Activated CD4-positive, alpha-beta T cell treated with anti-CD3 and anti-CD28 coated beads for 4 hours (primary cell): ENCODE measurements around the gene CFAP70.
A peak's percentile ranks its signal among the peaks of the same experiment; 100 is the strongest.
"Not testable (repeated sequence)": the region's sequence is repeated elsewhere in the genome, so short reads cannot be mapped to it uniquely, and the experiment has no call there.

Experiments used
- DNase-seq, 2 donors: peaks; one replicate each; pipeline ENCODE4 v3.0.0-alpha.2; 2020

CFAP70 gene

DNA sequence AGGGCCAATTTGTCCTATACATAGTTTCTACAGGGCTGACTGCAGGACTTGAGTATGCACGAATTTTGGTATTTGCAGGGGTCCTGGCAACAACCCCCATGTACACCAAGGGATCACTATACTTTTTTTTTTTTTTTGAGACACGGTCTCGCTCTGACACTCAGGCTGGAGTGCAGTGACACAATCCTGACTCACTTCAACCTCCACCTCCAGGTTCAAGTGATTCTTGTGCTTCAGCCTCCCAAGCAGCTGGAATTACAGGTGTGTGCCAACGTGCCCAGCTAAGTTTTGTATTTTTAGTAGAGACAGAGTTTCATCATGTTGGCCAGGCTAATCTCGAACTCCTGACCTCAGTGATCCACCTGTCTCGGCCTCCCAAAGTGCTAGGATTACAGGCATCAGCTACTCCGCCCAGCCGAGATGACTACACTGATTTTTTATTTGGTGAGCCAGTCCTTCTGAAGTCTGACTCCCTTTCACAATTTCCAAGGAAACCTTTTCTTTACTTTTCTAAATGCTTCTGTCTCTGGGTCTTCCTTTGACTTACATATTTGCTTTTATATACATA lies 19.8 kb downstream of the CFAP70 start:
- no peak for DNase-seq

DNA sequence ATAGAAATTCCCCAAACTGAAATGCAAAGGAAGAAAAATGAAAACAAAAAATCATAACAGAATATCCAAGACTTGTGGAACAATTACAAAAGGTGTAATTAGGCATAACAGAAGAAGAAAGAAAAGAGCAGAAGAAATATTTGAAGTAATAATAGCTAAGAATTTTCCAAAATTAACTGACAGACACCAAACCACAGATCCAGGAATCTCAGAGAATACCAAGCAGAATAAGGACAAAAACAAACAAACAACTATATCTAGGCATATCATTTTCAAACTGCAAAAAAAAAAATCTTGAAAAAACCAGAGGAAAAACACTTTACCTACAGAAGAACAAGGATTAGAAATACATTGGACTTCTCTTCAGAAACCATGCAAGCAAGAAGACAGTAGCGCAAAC lies 25.5 kb downstream of the CFAP70 start:
- no peak for DNase-seq

DNA sequence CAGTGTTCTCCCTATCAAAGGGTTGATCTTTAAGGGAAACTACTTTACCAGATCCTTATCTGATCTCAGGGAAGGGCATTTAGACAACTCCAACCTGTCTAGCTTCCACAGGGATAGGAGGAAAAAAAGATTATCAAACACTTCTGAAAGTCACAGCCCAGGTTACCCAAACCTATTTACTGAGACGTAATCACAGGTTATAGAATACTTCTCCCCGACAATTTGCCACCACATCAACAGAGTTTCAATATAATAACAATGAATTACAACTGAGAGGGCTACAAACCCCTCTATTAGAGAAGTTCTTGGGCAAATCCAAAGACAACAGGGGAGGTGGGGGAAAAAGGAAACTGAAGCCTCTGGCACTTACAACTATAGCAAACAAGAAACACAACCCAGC lies 26.3 kb downstream of the CFAP70 start:
- DNase-seq: no peak

DNA sequence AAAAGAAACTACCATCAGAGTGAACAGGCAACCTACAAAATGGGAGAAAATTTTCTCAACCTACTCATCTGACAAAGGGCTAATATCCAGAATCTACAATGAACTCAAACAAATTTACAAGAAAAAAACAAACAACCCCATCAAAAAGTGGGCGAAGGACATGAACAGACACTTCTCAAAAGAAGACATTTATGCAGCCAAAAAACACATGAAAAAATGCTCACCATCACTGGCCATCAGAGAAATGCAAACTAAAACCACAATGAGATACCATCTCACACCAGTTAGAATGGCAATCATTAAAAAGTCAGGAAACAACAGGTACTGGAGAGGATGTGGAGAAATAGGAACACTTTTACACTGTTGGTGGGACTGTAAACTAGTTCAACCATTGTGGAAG lies 30.1 kb downstream of the CFAP70 start:
- not testable (repeated sequence) for DNase-seq

- DNase-seq: not testable (repeated sequence)
These were observed 33.4 kb downstream of the CFAP70 start for GRCh38 chr10:73325290-73325689.

DNA sequence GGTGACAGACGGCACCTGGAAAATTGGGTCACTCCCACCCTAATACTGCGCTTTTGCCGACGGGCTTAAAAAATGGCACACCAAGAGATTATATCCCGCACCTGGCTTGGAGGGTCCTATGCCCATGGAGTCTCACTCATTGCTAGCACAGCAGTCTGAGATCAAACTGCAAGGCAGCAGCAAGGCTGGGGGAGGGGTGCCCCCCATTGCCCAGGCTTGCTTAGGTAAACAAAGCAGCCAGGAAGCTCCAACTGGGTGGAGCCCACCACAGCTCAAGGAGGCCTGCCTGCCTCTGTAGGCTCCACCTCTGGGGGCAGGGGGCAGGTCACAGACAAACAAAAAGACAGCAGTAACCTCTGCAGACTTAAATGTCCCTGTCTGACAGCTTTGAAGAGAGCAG lies 35.1 kb downstream of the CFAP70 start:
- DNase-seq: not testable (repeated sequence)

DNA sequence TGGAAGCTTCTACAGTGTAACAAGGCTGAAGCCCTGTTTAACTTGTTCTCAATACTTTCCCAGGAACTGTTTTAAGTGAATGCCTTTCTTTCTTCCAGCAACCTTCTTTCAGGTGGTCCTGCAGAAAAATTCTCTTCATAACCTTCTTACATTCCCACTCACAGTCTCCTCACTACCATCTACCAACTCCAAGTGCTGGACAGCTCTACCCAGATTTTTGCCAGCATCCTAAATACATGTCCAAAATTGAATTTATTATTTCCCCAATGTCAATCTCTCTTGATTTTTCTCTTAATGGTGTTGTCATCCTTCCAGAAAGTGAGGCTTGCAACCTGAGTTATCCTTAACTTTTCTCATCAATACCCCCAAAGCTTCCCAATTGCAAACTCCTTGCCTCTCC lies 48.2 kb downstream of the CFAP70 start:
- DNase-seq: no peak

DNA sequence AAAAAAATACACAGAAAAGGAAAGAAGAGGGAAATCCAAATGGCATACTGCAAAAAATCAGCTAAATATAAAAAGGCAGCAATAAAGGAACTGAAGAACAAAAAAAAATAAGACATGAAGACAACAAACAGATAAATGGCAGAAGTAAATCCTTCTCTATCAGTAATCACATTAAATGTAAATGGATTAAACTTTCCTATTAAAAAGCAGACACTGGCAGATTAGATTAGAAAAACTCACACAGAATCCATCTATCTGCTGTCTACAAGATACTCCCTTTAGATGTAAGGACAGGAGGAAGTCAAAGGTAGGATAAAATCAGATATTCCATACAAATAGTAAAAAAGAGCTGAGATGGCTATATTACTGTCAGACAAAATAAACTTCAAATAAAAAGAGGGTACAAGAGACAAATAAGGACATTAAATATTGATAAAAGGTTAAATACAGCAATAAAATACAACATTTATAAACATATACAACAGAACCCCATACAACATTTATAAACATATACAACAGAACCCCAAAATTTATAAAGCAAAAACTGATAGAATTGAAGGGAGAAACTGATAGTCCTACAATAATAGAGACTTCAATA lies 51.4 kb downstream of the CFAP70 start:
- no peak for DNase-seq

GRCh38 chr10:73306171-73306708 lies 52.4 kb downstream of the CFAP70 start:
- no peak for DNase-seq

DNA sequence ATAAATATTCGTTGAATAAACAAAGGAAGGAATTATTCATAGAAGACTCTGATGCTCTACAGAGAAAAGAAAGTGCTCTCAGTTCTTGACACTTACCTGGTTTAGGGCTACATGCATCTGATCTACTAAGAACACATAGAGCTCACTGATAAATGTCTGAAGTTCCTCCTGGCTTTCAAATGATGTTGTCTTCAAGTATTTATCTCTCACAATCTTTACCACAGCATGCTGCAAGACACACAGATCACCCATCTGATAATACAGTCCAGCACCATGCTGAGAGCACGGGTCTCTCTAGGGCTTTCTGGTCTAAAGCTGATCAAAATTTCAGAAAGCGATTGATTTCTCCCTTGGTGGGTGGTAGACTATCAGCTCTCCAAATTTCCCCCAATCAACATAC lies 61.7 kb downstream of the CFAP70 start:
- no peak for DNase-seq

GRCh38 chr10:73293461-73293860 lies 65.2 kb downstream of the CFAP70 start:
- no peak for DNase-seq

DNA sequence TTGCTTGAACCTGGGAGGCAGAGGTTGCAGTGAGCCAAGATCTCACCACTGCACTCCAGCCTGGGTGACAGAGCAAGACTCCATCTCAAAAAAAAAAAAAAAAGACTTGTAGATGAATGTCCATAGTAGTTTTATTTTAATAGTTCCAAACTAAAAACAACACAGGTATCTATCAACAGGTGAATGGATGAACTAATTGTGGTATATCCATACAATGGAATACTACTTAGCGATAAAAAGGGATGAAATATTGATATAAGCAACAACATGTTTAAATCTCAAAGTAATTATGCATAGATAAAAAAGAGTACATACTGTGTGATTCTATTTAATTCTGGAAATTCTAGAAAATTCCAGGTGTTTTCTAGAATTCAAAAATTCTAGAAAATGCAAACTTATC lies 68.7 kb downstream of the CFAP70 start:
- no peak for DNase-seq

DNA sequence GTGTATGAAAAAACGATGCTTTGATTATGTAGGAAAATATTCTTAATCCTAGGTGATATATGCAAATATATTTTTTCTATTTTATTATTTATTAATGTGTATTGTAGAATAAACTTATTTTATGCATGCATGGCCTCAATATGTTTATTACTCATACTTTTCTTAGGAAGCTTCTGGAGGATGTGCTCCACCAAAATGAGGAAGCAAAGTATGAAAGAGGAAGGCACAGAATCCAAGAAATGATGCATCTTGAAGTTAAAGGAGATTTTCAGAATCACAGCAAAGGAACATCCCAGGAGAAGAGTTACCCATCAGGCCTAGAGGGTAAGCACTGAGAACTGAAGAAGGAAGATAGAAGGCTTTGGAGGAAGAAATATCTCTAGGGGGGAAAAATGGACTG lies 71.2 kb downstream of the CFAP70 start:
- no peak for DNase-seq

DNA sequence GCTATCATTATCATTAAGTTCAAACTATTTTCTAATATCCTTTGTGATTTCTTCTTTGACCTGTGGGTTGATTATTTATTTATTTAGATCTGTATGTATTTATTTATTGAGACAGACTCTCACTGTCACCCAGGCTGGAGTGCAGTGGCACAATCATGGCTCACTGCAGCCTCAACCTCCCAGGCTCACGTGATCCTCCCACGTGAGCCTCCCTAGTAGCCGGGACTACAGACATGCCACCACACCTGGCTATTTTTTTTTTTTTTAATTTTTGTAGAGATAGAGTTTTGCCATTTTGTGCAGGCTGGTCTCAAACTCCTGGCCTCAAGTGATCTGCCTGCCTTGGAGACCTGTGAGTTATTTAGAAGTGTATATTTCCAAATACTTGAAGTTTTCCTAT lies 77.6 kb downstream of the CFAP70 start:
- no peak for DNase-seq

DNA sequence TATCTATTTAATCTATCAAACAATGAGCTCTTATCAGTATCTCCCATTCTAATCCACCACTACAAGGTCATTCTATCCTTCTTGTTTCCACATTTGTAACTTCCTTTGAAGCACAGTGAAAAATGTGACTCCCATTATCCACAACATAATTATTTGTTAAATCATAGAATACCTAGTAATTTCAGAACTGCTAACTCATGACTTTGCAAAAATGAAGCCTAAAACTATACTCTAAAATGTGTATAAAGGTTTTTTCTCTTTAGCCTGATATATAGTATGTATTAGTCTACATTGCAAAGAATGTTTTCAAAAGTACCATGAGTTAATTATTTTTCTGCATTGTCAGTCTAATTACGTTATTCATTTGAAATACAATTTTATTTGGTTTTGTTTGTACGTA lies 94.2 kb downstream of the CFAP70 start:
- DNase-seq: no peak

DNA sequence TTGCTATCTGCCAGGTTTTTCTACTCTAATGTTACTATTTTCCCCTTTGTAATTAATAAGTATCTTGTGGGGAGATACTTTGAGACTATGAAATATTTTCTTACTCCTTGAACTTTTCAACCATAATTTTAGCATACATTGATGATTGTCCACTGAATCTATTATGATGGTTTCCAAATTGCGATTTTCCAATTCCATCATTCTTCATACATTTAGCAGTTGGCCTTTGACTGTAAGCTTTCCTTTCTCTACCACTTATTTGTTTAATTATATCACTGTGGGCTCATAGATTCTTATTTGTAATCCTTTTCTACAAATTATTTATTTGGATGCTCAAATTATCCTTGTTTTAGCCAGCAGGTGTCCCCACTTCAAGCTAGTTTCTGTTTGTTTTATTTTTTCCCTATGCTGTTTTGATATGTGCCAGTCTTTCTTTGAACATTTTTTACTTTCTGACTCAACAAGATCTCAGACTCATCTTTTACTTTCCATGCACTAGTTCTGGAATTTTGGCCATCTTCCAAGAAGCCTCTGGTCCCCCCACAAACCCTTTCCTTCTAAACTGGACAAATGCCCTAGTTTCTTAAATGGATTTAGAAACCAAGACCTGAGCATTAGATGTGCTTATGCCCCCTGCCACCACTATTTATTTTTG lies 94.8 kb downstream of the CFAP70 start:
- DNase-seq: no peak

DNA sequence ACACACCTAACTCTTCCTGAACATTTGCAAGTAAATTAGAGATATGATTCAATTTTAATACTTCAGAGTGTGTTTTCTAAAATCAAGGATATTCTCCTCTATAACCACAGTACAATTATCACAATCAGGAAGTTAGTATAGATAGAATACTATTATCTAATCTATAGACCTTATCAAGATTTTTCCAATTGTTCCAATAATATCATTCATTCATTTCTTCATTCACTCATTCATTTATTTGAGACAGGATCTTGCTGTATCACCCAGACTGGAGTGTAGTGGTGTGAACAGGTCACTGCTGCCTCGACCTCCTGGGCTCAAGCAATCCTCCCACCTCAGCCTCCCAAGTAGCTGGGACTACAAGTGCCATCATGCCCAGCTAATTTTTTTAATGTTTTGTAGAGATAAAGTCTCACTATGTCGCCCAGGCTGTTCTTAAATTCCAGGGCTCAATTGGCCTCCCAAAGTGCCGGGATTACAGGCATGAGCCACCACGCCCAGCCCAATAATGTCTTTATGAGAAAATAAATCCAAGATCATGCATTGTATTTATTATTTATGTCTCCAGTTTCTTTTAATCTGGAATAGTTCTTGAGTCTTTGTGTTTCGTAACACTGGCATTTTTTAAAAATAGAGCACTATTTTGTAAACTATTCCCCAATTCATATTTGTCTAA lies 95.6 kb downstream of the CFAP70 start:
- no peak for DNase-seq

GRCh38 chr10:73262105-73262730 lies 96.4 kb downstream of the CFAP70 start:
- no peak for DNase-seq

- no peak for DNase-seq
These were observed 97.2 kb downstream of the CFAP70 start for GRCh38 chr10:73261362-73261995.

GRCh38 chr10:73258612-73259011 lies 100.1 kb downstream of the CFAP70 start:
- not testable (repeated sequence) for DNase-seq

DNA sequence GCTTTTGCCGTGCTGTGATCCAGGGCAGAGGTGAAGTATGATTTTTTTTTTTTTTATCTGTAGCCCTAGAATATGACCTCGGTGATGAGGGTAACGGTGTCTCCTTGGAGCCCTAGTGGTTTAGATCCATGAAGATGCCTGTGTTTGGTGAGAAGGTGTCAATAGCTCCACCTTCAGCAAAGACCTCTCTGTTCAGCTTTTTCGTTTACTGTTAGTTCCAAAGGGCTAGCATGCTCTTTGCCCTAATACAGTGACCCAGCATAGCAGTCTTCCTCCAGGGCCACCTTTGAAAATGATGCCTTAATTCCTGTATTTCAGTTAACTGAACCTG lies 105.5 kb downstream of the CFAP70 start:
- DNase-seq: no peak

- peak; percentile 88 to 92 for DNase-seq
These were observed 106.0 kb downstream of the CFAP70 start, which contains the start of gene MRPS16 for GRCh38 chr10:73252445-73253224. Gene MRPS16, minus strand, starts transcription at chr10:73252644. Its CDS starts 162 bp downstream, at chr10:73252482.
